MCF 10A (cell line): ENCODE data around the gene MS4A4A. TPM values are rescaled to one million over a fixed set of nuclear protein-coding genes. Genes with fewer than 3 reads are reported as not detected.
A peak's percentile ranks its signal among the peaks of the same experiment; 100 is the strongest.

ENCODE experiments used
- BruUV-seq: library from RNA; stranded (reverse); fragments of 400-500 nt; replicated peaks from 2 replicates; lab custom pipeline; 2021; lab: Mats Ljungman, UMichigan
- CTCF ChIA-PET: fragments of 300-600 bp; sonication (Branson Sonifier 250); formaldehyde crosslinking; extraction: SDS; loops from one replicate; lab custom pipeline; 2021; ENCODE audit warnings: antibody characterized with exemption, inconsistent platforms; lab: Yijun Ruan, JAX
- POLR2A ChIA-PET: fragments of 300-600, 350-650 bp; sonication (Branson Sonifier 250); formaldehyde crosslinking; extraction: SDS; loops from one replicate; lab custom pipeline; 2020; ENCODE audit warnings: antibody characterized with exemption, inconsistent platforms; lab: Yijun Ruan, JAX
- DNase-seq: peaks from one replicate; pipeline ENCODE4 v3.0.0-alpha.2; 2018; ENCODE audit not compliant: unreplicated experiment
- H3K27ac Mint-ChIP-seq: one replicate; pipeline ENCODE4 v1.8.0; 2022; ENCODE audit warnings: mild to moderate bottlenecking, low read depth, mixed read lengths; ENCODE audit not compliant: unreplicated experiment
- H3K27me3 Mint-ChIP-seq: one replicate; pipeline ENCODE4 v1.8.0; 2022; ENCODE audit warnings: mixed read lengths; ENCODE audit not compliant: insufficient read depth, unreplicated experiment
- H3K36me3 Mint-ChIP-seq: one replicate; pipeline ENCODE4 v1.8.0; 2022; ENCODE audit warnings: mild to moderate bottlenecking, moderate library complexity, mixed read lengths; ENCODE audit not compliant: insufficient read depth, unreplicated experiment
- H3K4me1 Mint-ChIP-seq: one replicate; pipeline ENCODE4 v1.8.0; 2022; ENCODE audit warnings: mixed read lengths; ENCODE audit not compliant: insufficient read depth, unreplicated experiment
- H3K4me3 Mint-ChIP-seq: one replicate; pipeline ENCODE4 v1.8.0; 2022; ENCODE audit warnings: mild to moderate bottlenecking, moderate library complexity, mixed read lengths; ENCODE audit not compliant: unreplicated experiment
- H3K9me3 Mint-ChIP-seq: one replicate; pipeline ENCODE4 v1.8.0; 2022; ENCODE audit warnings: mixed read lengths; ENCODE audit not compliant: unreplicated experiment
- intact Hi-C: fragments of 100-400 bp; cut with micrococcal nuclease; formaldehyde crosslinking; loops from 2 replicates; pipeline ENCODE4 v1.14.1; 2022
- total RNA-seq: library from RNA; stranded (reverse); gene quantifications from 2 replicates; pipeline ENCODE4 v1.2.3, GENCODE V29; 2022
- TF ChIP-seq, protein P1 (sequence below): fragments of 200-600 bp; IDR thresholded peaks from one replicate; pipeline ENCODE4 v1.8.0; 2022; ENCODE audit warnings: antibody characterized with exemption, mild to moderate bottlenecking; ENCODE audit not compliant: unreplicated experiment

Gene MS4A4A
- total RNA-seq, 1 experiment from 2014 or later, result not detected

DNA sequence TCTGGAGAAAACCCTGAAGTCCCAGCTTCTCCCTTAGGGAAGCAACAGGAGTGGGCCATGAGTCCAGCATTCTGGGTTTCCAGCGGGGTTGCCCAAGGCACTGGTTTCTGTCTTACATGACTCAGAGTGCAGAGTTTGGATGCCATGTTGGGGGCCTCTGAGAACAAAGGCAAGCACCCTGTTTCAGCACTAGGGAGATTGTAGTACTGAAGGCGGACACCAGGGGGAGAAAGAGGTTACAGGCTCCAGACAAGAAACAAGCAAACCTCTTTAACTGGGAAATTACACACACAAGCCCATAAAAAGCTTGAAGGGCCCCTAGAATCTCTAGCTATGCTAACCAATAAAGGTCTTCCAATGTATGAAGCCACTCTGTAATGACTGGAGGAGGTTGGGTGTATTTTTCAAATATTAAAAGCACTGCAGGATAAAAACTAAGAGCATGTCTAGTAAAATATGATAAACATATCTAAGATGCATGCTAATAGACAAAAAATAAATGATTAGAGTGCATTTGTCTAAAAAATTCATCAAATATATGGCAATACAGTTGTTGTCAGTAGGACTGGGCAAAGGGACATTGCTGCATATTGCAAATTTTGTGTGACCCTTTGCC is 53.6 kb downstream of the MS4A4A start:
- TF ChIP-seq, protein P1, sequence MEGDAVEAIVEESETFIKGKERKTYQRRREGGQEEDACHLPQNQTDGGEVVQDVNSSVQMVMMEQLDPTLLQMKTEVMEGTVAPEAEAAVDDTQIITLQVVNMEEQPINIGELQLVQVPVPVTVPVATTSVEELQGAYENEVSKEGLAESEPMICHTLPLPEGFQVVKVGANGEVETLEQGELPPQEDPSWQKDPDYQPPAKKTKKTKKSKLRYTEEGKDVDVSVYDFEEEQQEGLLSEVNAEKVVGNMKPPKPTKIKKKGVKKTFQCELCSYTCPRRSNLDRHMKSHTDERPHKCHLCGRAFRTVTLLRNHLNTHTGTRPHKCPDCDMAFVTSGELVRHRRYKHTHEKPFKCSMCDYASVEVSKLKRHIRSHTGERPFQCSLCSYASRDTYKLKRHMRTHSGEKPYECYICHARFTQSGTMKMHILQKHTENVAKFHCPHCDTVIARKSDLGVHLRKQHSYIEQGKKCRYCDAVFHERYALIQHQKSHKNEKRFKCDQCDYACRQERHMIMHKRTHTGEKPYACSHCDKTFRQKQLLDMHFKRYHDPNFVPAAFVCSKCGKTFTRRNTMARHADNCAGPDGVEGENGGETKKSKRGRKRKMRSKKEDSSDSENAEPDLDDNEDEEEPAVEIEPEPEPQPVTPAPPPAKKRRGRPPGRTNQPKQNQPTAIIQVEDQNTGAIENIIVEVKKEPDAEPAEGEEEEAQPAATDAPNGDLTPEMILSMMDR, result peak; percentile 77
- Mint-ChIP-seq H3K36me3 (no peaks in the 10 kb centered on the region), H3K9me3 (no peaks in the 10 kb centered on the region), H3K4me1 (no peaks in the 10 kb centered on the region), H3K4me3 (no peak overlapping the region), H3K27me3 (peaks cover 23% of the 10 kb centered on the region), H3K27ac (no peak overlapping the region)
- ChIA-PET CTCF (interaction anchor here (0.6 to 4.6 kb wide), 19 partner anchors 11 to 314 kb away, joined by 3 to 37 read pairs (median 4); no protein-coding TSS in a partner anchor), POLR2A (interaction anchor here (0.6 to 0.7 kb wide), 2 partner anchors 21 to 275 kb away, joined by 3 to 4 read pairs; no protein-coding TSS in a partner anchor)
- intact Hi-C loops, result loop anchor here (1.0 kb wide), 1 partner anchor 8 kb away; no protein-coding TSS in a partner anchor
- peak; percentile 76 for DNase-seq
- BruUV-seq, result no TSS peak

DNA sequence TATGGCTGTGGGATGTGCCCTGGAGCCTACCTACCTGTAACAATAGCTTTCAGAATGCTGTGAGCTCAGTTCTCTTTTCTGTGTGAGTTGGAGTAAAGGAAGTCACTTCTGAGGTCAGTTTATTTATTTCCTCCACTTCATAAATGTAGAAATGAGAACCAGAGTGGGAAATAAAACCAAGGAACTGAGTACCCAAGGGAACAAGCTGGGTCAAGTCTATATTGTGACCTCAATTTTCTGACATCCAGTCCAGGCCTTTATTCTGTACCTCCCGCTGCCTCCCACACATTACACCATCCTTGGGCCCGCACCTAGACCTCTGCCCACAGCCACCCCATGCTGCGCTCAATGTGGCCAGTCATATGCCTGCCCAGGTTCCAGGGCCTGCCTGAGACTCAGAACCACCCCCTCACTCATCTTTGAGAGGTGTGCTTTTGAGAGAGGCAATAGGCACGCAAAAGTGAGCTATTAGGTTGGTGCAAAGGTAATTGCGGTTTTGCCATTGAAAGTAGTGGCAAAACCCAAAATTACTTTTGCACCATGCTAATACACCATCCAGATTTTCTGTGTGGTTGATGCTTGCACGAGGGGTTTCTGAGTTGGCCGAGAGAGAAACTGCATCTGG is 56.4 kb downstream of the MS4A4A start:
- H3K36me3 Mint-ChIP-seq, result no peaks in the 10 kb centered on the region
- no peak overlapping the region for H3K27ac Mint-ChIP-seq
- DNase-seq, result no peak
- intact Hi-C loops, result no loop called here
- CTCF ChIA-PET, result interaction anchor here (0.6 to 4.6 kb wide), 4 partner anchors 8 to 177 kb away, joined by 3 to 37 read pairs (median 4); no protein-coding TSS in a partner anchor
- POLR2A ChIA-PET, result no interaction called here
- TF ChIP-seq, protein P1, result no peak
- no peaks in the 10 kb centered on the region for H3K4me1 Mint-ChIP-seq
- BruUV-seq, result no TSS peak
- H3K4me3 Mint-ChIP-seq, result no peak overlapping the region
- H3K9me3 Mint-ChIP-seq, result no peaks in the 10 kb centered on the region
- peaks cover 49% of the 10 kb centered on the region for H3K27me3 Mint-ChIP-seq

DNA sequence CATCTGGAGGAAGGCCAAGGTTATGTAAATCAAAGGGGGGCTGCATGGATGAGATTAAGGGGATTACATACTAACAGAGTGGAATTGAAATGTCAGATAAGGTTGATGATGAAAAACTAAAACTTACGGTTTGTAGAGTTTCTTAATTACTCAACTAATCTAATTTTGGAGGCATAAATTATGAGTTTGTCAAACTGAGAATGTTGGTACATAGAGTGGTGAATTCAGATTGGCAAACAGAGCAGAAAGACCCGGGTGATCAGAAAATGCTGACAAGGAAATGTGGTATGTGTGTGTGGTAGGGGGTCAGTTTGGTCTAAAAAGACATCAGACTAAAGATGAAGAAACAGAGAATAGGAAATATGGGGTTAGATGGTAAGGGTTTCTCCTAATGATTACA is 57.6 kb downstream of the MS4A4A start:
- TF ChIP-seq, protein P1, result no peak
- intact Hi-C loops, result no loop called here
- no peak for DNase-seq
- POLR2A ChIA-PET, result no interaction called here
- H3K27me3 Mint-ChIP-seq, result peaks cover 48% of the 10 kb centered on the region
- no peaks in the 10 kb centered on the region for H3K4me1 Mint-ChIP-seq
- BruUV-seq, result no TSS peak
- CTCF ChIA-PET, result interaction anchor here (1.3 kb wide), 1 partner anchor 281 kb away, joined by 5 read pairs; no protein-coding TSS in a partner anchor
- H3K27ac Mint-ChIP-seq, result no peak overlapping the region
- no peaks in the 10 kb centered on the region for H3K36me3 Mint-ChIP-seq
- no peak overlapping the region for H3K4me3 Mint-ChIP-seq
- H3K9me3 Mint-ChIP-seq, result no peaks in the 10 kb centered on the region

DNA sequence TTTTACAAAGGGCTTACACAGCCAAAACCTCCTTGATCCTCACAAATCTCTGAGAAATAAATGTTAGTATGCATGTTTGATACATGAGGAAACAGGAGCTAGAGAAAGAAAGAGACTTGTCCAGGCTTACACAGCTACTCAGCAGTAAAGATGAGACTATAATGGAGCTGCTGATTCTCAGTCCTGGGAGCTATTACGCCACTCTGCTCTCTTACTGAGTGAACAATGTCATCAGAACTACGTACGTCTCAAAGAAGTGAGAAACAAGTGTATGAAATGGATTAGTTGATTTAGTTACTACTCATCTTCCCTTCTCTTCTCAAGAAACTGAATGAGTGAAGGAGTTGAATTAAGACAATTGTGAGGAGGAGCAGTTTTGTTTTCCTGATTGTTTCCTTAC is 58.9 kb downstream of the MS4A4A start:
- H3K27ac Mint-ChIP-seq, result no peak overlapping the region
- H3K36me3 Mint-ChIP-seq, result no peaks in the 10 kb centered on the region
- H3K4me1 Mint-ChIP-seq, result no peaks in the 10 kb centered on the region
- H3K27me3 Mint-ChIP-seq, result peaks cover 59% of the 10 kb centered on the region
- no peak overlapping the region for H3K4me3 Mint-ChIP-seq
- no TSS peak for BruUV-seq
- intact Hi-C loops, result no loop called here
- ChIA-PET CTCF (interaction anchor here (1.2 to 1.3 kb wide), 2 partner anchors 24 to 280 kb away, joined by 3 to 5 read pairs; no protein-coding TSS in a partner anchor), POLR2A (no interaction called here)
- TF ChIP-seq, protein P1, result no peak
- no peaks in the 10 kb centered on the region for H3K9me3 Mint-ChIP-seq
- no peak for DNase-seq
